Measurements from ENCODE around the gene ZNF285.
"Not testable (repeated sequence)": the region's sequence is repeated elsewhere in the genome, so short reads cannot be mapped to it uniquely, and the experiment has no call there.

- not testable (repeated sequence) for TF ChIP-seq CTCF (conservative IDR thresholded peaks at IDR 0.05; ENCODE audit: low read depth, low read length); EZH2 (IDR thresholded peaks at IDR 0.05; ENCODE audit: borderline replicate concordance, low read depth, low read length, poor library complexity, severe bottlenecking)
Measured at GRCh38 chr19:44415553-44415952, 14.1 kb upstream of the ZNF285 start.

Data from A673 (cell line).